Gastroesophageal sphincter (tissue), 4 donors: ENCODE results near the gene SLC9A8. TPM values are rescaled to one million over a fixed set of nuclear protein-coding genes. Genes with fewer than 3 reads are reported as not detected.

Experiments
- ATAC-seq: fragments of 150-250 bp; one replicate; pipeline ENCODE4 v1.9.1; 2016; ENCODE audit warnings: mild to moderate bottlenecking, moderate library complexity
- H3K27ac ChIP-seq, 4 donors: fragments of 200-600 bp; sonication (generic) in 3 of 4; 1 replicate in 3 of 4; 2 replicates in 1 of 4; pipeline ENCODE4 v1.5.1; 2016 to 2019
- H3K27me3 ChIP-seq: fragments of 200-600 bp; sonication (generic); one replicate; pipeline ENCODE4 v1.5.1; 2019
- H3K36me3 ChIP-seq, 2 donors: fragments of 200-600 bp; sonication (generic); one replicate each; pipeline ENCODE4 v1.5.1; 2019; ENCODE audit warnings: control low read depth in 1 of 2
- H3K4me1 ChIP-seq, 3 donors: fragments of 200-600 bp; sonication (generic); 1 replicate in 2 of 3; 2 replicates in 1 of 3; pipeline ENCODE4 v1.5.1; 2016 to 2019; ENCODE audit warnings: control low read depth in 2 of 3
- H3K4me3 ChIP-seq, 2 donors: fragments of 200-600 bp; sonication (generic); one replicate each; pipeline ENCODE4 v1.5.1; 2019; ENCODE audit warnings: mild to moderate bottlenecking in 1 of 2, moderate library complexity in 1 of 2
- H3K9me3 ChIP-seq, 3 donors: fragments of 200-600 bp; sonication (generic); one replicate each; pipeline ENCODE4 v1.5.1; 2017 to 2019; ENCODE audit warnings: control low read depth in 2 of 3
- EP300 ChIP-seq: sonication (generic); formaldehyde crosslinking; IDR thresholded peaks from one replicate; pipeline ENCODE4 v1.6.1; 2017; ENCODE audit warnings: antibody characterized with exemption, mild to moderate bottlenecking
- POLR2A ChIP-seq, 2 donors: fragments of 450-650 bp; IDR thresholded peaks; one replicate each; pipeline ENCODE4 v1.6.1; 2017; ENCODE audit warnings: antibody characterized with exemption in 2 of 2, mild to moderate bottlenecking in 2 of 2, moderate library complexity in 1 of 2
- POLR2AphosphoS5 ChIP-seq: sonication (generic); formaldehyde crosslinking; IDR thresholded peaks from one replicate; pipeline ENCODE4 v1.6.1; 2017; ENCODE audit warnings: antibody characterized with exemption
- WGBS, 2 donors: methylation state at CpG; one replicate each; pipeline ENCODE4 v1.1.5; 2018; ENCODE audit warnings: low coverage in 1 of 2; 5-methylcytosine and 5-hydroxymethylcytosine counted together
- total RNA-seq, 4 donors: library from RNA; depleted of rRNA; stranded (reverse); fragments of >200 nt; gene quantifications; one replicate each; pipeline ENCODE4 v1.1.0, GENCODE V29; 2016
- TF ChIP-seq, protein P1 (sequence below), 4 experiments: fragments of 200-600 bp in 2 of 4; fragments of 450-650 bp in 2 of 4; sonication (generic) in 1 of 4; IDR thresholded peaks; one replicate each; pipeline ENCODE4 v1.5.1; 2017 to 2019; ENCODE audit warnings: antibody characterized with exemption in 4 of 4, mild to moderate bottlenecking in 2 of 4, moderate library complexity in 2 of 4

The SLC9A8 gene
- total RNA-seq, 4 donors from 2014 or later = 4.7 to 9.3 (median 7.5) TPM

DNA sequence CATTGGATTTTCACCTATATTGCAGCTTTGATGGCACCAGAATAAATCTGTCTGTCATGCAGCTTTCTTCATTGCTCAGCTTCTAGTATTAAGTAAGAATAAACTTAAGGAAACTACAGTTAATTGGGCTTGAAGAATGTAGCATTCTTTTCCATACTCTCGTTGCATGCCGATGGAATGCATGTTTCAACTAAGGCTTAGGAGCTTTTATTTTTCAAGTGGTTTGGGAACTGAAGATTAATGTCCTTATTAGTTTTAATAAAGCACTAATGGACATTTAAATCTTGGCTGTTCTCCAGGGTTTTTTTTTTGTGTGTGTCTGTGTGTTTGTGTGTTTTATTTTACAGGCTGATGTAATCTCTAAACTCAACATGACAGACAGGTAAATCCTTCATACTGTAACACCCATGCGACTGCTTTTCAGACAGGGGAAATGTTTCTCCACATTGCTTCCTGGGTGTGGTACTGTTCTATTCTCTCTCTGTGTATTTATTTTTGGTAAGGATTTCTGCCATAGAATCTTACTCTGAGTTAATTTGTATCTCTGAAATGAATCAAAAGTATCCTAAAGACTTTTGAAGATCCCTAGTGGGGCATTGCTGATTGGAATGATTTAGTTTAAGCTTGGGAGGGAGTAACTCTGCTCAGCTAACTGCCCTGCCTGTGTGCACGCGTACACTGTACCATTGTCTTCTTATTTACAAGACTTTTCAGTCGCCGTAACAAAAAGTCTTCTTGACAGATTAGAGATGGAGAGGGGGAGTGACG lies 38.0 kb downstream of the SLC9A8 start:
- 52 to 56% methylated on average over 8 of the region's 8 CpGs for WGBS, 2 donors
- H3K9me3 ChIP-seq = no peaks in the 10 kb centered on the region
- H3K4me1 ChIP-seq = peaks cover 0 to 21% (median 9%) of the 10 kb centered on the region in 3 donors
- H3K36me3 ChIP-seq = peaks cover 0 to 77% of the 10 kb centered on the region in 2 donors
- peak overlapping the region in 2 of 4 donors; percentile 39 to 49 for H3K27ac ChIP-seq
- no peak for ATAC-seq
- no peaks in the 10 kb centered on the region for H3K27me3 ChIP-seq
- H3K4me3 ChIP-seq = no peak overlapping the region
- TF ChIP-seq POLR2A (IDR thresholded peaks at IDR 0.05) (no peak), POLR2AphosphoS5 (no peak), EP300 (no peak)
- TF ChIP-seq, protein P1, sequence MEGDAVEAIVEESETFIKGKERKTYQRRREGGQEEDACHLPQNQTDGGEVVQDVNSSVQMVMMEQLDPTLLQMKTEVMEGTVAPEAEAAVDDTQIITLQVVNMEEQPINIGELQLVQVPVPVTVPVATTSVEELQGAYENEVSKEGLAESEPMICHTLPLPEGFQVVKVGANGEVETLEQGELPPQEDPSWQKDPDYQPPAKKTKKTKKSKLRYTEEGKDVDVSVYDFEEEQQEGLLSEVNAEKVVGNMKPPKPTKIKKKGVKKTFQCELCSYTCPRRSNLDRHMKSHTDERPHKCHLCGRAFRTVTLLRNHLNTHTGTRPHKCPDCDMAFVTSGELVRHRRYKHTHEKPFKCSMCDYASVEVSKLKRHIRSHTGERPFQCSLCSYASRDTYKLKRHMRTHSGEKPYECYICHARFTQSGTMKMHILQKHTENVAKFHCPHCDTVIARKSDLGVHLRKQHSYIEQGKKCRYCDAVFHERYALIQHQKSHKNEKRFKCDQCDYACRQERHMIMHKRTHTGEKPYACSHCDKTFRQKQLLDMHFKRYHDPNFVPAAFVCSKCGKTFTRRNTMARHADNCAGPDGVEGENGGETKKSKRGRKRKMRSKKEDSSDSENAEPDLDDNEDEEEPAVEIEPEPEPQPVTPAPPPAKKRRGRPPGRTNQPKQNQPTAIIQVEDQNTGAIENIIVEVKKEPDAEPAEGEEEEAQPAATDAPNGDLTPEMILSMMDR (IDR thresholded peaks at IDR 0.05) = no peak

DNA sequence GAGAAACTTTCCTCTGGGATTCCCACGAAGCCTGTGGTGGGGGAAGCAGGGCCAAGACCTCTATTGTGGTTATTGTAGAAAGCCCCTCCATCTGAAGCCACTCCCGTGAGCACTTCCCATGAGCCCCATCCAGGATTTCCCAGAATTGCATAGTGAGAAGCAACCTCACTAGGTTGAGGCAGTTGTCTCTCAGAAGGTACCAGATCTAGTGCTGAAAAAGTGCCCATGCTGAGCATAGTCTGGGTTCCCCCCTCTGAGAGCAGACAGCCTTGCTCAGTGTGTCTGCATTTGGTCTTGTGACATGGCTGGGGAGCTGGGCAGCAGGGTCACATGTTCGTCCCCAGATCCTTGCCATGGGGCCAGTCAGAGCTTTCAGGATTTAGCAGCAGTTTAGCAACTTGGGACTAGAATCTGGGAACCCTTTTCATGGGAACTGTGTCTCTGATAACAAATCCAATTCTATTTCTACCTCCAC lies 38.6 kb downstream of the SLC9A8 start:
- no peaks in the 10 kb centered on the region for H3K27me3 ChIP-seq
- ATAC-seq = no peak
- TF ChIP-seq POLR2AphosphoS5 (no peak), EP300 (no peak), POLR2A (IDR thresholded peaks at IDR 0.05) (no peak)
- TF ChIP-seq, protein P1 (IDR thresholded peaks at IDR 0.05) = no peak
- H3K36me3 ChIP-seq = peaks cover 0 to 82% of the 10 kb centered on the region in 2 donors
- peaks cover 0 to 21% (median 9%) of the 10 kb centered on the region in 3 donors for H3K4me1 ChIP-seq
- H3K4me3 ChIP-seq = no peak overlapping the region
- WGBS, 2 donors = 51 to 52% methylated on average over 2 to 3 of the region's 3 CpGs
- peak overlapping the region in 2 of 4 donors; percentile 39 to 49 for H3K27ac ChIP-seq
- H3K9me3 ChIP-seq = no peaks in the 10 kb centered on the region

DNA sequence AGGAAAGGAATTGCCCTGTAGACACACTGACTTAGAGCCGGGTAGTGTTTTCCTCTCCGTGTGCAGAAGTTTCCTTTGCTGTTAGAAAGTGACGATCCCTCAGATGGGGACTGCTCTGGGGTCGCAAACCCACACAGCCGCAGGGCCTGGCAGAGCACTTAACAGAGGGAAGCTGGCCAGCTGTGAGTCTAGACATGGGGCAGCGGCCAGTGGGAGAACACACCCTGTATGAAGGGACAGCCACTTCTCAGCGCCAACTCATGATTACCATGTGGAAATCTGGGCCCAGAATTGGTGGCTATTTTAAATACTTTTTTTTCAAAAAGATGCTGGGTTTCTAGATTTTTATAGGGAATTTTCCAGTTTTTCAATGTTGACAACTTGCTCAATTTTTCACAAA lies 39.4 kb downstream of the SLC9A8 start:
- Histone ChIP-seq H3K36me3 (peaks cover 0 to 89% of the 10 kb centered on the region in 2 donors), H3K27me3 (no peaks in the 10 kb centered on the region), H3K9me3 (no peaks in the 10 kb centered on the region), H3K4me1 (peaks cover 0 to 21% (median 9%) of the 10 kb centered on the region in 3 donors), H3K4me3 (no peak overlapping the region), H3K27ac (peak overlapping the region in 1 of 4 donors; percentile 39)
- no peak for ATAC-seq
- TF ChIP-seq POLR2AphosphoS5 (no peak), EP300 (no peak), POLR2A (IDR thresholded peaks at IDR 0.05) (no peak)
- TF ChIP-seq, protein P1 (IDR thresholded peaks at IDR 0.05) = no peak
- 54 to 100% methylated on average over 1 to 4 of the region's 7 CpGs for WGBS, 2 donors

DNA sequence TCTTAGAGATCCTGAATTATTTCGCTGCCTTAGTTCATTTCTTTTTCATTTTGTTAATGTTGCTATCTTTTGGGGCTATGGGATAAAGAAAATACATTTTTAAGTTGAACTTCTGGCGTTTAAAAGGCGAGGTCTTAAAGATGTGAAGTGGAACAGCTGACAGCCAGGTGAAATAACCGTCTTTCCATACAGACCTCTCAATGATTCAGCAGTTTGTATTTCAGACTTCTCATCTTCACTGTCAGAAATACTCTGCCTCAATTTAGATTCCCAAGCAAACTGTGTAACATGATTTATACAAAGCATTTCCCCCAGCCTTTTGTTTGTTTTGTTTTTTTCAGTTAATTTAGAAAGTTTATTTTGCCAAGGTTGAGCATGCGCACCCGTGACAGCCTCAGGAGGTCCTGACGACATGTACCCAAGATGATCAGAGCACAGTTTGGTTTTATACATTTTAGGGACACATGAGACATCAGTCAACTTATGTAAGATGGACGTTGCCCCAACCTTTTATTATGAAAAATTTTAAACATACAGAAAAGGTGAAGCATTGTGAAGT lies 40.0 kb downstream of the SLC9A8 start:
- ATAC-seq = no peak
- Histone ChIP-seq H3K27ac (no peak overlapping the region), H3K27me3 (no peaks in the 10 kb centered on the region), H3K9me3 (no peaks in the 10 kb centered on the region), H3K4me1 (peaks cover 0 to 21% (median 9%) of the 10 kb centered on the region in 3 donors), H3K36me3 (peaks cover 0 to 95% of the 10 kb centered on the region in 2 donors), H3K4me3 (no peak overlapping the region)
- 89 to 92% methylated on average over 7 to 8 of the region's 8 CpGs for WGBS, 2 donors
- no peak for TF ChIP-seq POLR2A (IDR thresholded peaks at IDR 0.05)
- TF ChIP-seq EP300 = no peak
- TF ChIP-seq, protein P1 (IDR thresholded peaks at IDR 0.05) = no peak
